Kidney epithelial cell (primary cell): ENCODE results near the gene NOS1. TPM values are rescaled to one million over a fixed set of nuclear protein-coding genes. Genes with fewer than 3 reads are reported as not detected.
A peak's percentile ranks its signal among the peaks of the same experiment; 100 is the strongest.

Experiments used
- DNase-seq: peaks from one replicate; pipeline ENCODE4 v3.0.0-alpha.2; 2010; ENCODE audit warnings: low read depth
- H3K27me3 ChIP-seq: 2 replicates; pipeline ENCODE4 v1.6.0; 2011; ENCODE audit warnings: low read length; ENCODE audit not compliant: control insufficient read depth, insufficient read depth
- H3K36me3 ChIP-seq: 2 replicates; pipeline ENCODE4 v1.5.1; 2011; ENCODE audit warnings: low read length; ENCODE audit not compliant: control insufficient read depth, insufficient read depth
- H3K4me3 ChIP-seq: 2 replicates; pipeline ENCODE4 v1.5.1; 2011; ENCODE audit warnings: low read depth, mild to moderate bottlenecking, control low read depth, low read length
- CTCF ChIP-seq: IDR thresholded peaks from 2 replicates; pipeline ENCODE4 v1.5.1; 2011; ENCODE audit warnings: mild to moderate bottlenecking, moderate library complexity, low read length, control low read depth, inconsistent platforms; ENCODE audit not compliant: insufficient read depth, poor library complexity, severe bottlenecking
- total RNA-seq: library from RNA; depleted of rRNA; stranded (reverse); fragments of >200 nt; gene quantifications from 2 replicates; pipeline ENCODE4 v1.2.3, GENCODE V29; 2015

NOS1 gene
- total RNA-seq, 1 donor from 2014 or later = 0.04 TPM

- peaks cover 75% of the 10 kb centered on the region for H3K27me3 ChIP-seq
- no peaks in the 10 kb centered on the region for H3K36me3 ChIP-seq
- H3K4me3 ChIP-seq = no peak overlapping the region
- DNase-seq = no peak
- no peak for TF ChIP-seq CTCF
These were observed 1.7 kb upstream of the NOS1 start for GRCh38 chr12:117363056-117363662.

GRCh38 chr12:117362391-117362790 lies 965 bp upstream of the NOS1 start:
- peaks cover 79% of the 10 kb centered on the region for H3K27me3 ChIP-seq

GRCh38 chr12:117361905-117362304 lies 479 bp upstream of the NOS1 start:
- no peak for TF ChIP-seq CTCF
- Histone ChIP-seq H3K36me3 (no peaks in the 10 kb centered on the region), H3K4me3 (no peak overlapping the region), H3K27me3 (peaks cover 79% of the 10 kb centered on the region)
- no peak for DNase-seq

More at GRCh38 chr12:117362391-117362790, 965 bp upstream of the NOS1 start:
- DNase-seq = no peak
- Histone ChIP-seq H3K4me3 (no peak overlapping the region), H3K36me3 (no peaks in the 10 kb centered on the region)
- no peak for TF ChIP-seq CTCF

- H3K4me3 ChIP-seq = peak overlapping the region; percentile 3
- no peak for TF ChIP-seq CTCF
These were observed 677 bp downstream of the NOS1 start for GRCh38 chr12:117360551-117361346.

GRCh38 chr12:117360222-117360550 lies 1.2 kb downstream of the NOS1 start:
- Histone ChIP-seq H3K36me3 (no peaks in the 10 kb centered on the region), H3K27me3 (peaks cover 70% of the 10 kb centered on the region), H3K4me3 (peak overlapping the region; percentile 3)
- DNase-seq = no peak
- TF ChIP-seq CTCF = no peak

More at GRCh38 chr12:117360551-117361346, 677 bp downstream of the NOS1 start:
- H3K36me3 ChIP-seq = no peaks in the 10 kb centered on the region
- peaks cover 74% of the 10 kb centered on the region for H3K27me3 ChIP-seq
- no peak for DNase-seq
